Sigmoid colon (tissue), 4 donors: ENCODE results near the gene XBP1.

Experiments used
- POLR2A ChIP-seq, 2 donors: fragments of 450-650 bp; IDR thresholded peaks; one replicate each; pipeline ENCODE4 v1.6.1; 2016; ENCODE audit warnings: antibody characterized with exemption in 2 of 2, mild to moderate bottlenecking in 2 of 2, moderate library complexity in 2 of 2
- POLR2AphosphoS5 ChIP-seq, 4 donors: sonication (generic); formaldehyde crosslinking; IDR thresholded peaks; one replicate each; pipeline ENCODE4 v1.6.1; 2017; ENCODE audit warnings: antibody characterized with exemption in 4 of 4

GRCh38 chr22:28759861-28760560 lies 40.4 kb downstream of the XBP1 start:
- no peak for TF ChIP-seq POLR2AphosphoS5 (IDR thresholded peaks at IDR 0.05)
- TF ChIP-seq POLR2A (IDR thresholded peaks at IDR 0.05) = no peak
